Measurements from ENCODE around the gene CHST11.
"Not testable (repeated sequence)": the region's sequence is repeated elsewhere in the genome, so short reads cannot be mapped to it uniquely, and the experiment has no call there.

CHST11 gene

DNA sequence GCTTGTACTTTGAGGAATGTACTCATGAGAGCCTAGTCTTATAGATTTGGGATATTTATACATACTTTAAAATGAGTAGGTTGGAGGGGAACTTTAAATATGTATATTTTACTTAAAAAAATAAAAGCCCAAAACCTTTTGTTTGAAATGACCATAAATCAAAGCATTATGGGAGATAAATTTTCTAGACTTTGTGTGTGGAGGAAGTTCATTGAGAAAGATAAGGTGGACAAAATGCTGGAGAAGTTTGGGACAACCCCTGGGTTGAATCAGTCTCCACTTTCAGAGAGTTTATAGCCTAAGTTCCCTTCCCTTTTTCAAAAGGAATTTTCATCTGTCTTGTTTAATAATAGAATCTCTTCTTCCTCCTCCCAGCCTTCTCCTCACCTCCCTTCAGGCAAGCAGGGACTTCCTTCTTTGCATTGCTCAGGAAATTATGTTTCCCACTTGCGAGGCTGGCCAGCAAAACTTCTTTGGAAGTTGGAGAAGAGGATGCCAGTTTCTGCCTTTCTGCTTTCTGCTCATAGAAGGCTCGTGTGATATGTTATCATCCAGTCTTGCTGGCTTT, 54.2 kb downstream of the CHST11 start:
- no peak overlapping the region for H3K4me3 Mint-ChIP-seq
- H3K27me3 Mint-ChIP-seq: no peaks in the 10 kb centered on the region
- peak overlapping the region; percentile 62 for H3K27ac Mint-ChIP-seq
- no peaks in the 10 kb centered on the region for H3K9me3 Mint-ChIP-seq
- H3K4me1 Mint-ChIP-seq: peaks cover 76% of the 10 kb centered on the region
- peaks cover 7% of the 10 kb centered on the region for H3K36me3 Mint-ChIP-seq

GRCh38 chr12:104513681-104514080, 56.9 kb downstream of the CHST11 start:
- Mint-ChIP-seq H3K36me3 (peaks cover 2% of the 10 kb centered on the region), H3K27me3 (no peaks in the 10 kb centered on the region), H3K4me1 (peaks cover 83% of the 10 kb centered on the region), H3K9me3 (no peaks in the 10 kb centered on the region), H3K4me3 (no peak overlapping the region), H3K27ac (peak overlapping the region; percentile 19)

DNA sequence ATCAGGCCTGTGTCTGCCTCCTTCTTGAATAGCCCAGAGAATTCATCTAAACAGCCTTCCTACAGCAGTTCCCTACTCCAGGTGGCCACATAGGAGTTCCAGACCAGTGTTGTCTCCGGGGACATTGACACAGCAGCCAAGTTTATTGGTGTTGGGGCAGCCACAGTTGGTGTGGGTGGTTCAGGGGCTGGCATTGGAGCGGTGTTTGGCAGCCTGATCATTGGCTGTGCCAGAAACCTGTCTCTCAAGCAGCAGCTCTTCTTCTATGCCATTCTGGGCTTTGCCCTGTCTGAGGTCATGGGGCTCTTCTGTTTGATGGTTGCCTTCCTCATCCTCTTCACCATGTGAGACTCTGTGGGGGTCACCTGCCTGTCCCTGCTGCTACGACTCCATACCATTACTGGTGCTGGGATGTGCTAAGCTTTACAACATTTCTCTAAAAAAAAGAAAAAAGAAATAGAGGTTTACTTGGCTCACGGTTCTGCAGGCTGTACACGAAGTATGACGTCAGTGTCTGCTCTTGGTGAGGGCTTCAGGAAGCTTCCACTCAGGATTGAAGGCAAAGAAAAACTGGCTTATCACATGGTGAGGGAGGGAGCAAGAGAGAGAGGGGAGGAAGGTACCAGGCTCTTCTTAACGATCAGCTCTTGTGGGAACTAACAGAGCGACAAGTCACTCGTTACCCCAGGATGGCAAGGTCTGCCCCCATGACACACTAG, 57.5 kb downstream of the CHST11 start:
- Mint-ChIP-seq H3K27ac (no peak overlapping the region), H3K4me3 (no peak overlapping the region), H3K4me1 (peaks cover 83% of the 10 kb centered on the region), H3K36me3 (no peaks in the 10 kb centered on the region), H3K27me3 (no peaks in the 10 kb centered on the region), H3K9me3 (no peaks in the 10 kb centered on the region)

- Mint-ChIP-seq H3K27ac (no peak overlapping the region), H3K36me3 (no peaks in the 10 kb centered on the region), H3K27me3 (no peaks in the 10 kb centered on the region), H3K4me3 (no peak overlapping the region), H3K9me3 (no peaks in the 10 kb centered on the region), H3K4me1 (peaks cover 81% of the 10 kb centered on the region)
Measured at GRCh38 chr12:104515899-104516298, 59.2 kb downstream of the CHST11 start.

DNA sequence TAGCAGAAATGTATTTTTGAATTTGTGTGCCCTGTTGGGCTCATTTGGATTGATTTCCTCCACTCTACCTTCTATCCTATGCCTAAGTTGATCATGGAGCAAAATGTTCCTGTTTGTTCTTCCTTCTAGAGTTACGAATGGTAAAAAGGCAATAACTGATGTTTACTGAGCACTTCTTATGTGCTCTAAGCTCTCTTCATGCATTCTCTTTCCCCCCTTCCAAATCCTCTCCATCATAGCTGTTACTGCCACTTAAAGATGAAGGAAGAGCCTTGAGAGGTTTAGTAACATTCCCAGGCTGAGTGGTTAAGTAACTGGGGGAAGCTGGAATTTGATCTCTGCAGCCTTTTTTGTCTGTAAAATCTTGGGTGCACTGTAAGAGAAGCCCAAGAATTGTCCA, 60.1 kb downstream of the CHST11 start:
- Mint-ChIP-seq H3K27ac (no peak overlapping the region), H3K4me3 (no peak overlapping the region), H3K36me3 (no peaks in the 10 kb centered on the region), H3K27me3 (no peaks in the 10 kb centered on the region), H3K4me1 (peaks cover 82% of the 10 kb centered on the region), H3K9me3 (no peaks in the 10 kb centered on the region)

DNA sequence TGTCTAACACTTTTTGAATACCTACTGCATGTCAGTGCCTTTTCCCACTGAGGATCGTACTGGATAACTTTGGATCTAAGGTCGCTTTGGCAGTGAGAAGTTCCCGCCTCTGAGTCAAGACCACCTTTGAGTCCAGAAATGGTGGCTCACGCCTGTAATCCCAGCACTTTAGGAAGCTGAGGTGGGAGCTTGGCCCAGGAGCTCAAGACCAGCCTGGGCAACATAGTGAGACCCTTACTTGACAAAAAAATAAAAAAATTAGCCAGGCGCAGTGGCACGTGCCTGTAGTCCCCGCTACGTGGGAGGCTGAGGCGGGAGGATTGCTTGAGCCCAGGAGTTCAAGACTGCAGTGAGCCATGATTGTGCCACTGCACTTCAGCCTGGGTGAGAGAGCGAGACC, 61.1 kb downstream of the CHST11 start:
- Mint-ChIP-seq H3K27me3 (no peaks in the 10 kb centered on the region), H3K27ac (no peak overlapping the region), H3K36me3 (no peaks in the 10 kb centered on the region), H3K4me3 (no peak overlapping the region), H3K4me1 (peaks cover 85% of the 10 kb centered on the region), H3K9me3 (no peaks in the 10 kb centered on the region)

DNA sequence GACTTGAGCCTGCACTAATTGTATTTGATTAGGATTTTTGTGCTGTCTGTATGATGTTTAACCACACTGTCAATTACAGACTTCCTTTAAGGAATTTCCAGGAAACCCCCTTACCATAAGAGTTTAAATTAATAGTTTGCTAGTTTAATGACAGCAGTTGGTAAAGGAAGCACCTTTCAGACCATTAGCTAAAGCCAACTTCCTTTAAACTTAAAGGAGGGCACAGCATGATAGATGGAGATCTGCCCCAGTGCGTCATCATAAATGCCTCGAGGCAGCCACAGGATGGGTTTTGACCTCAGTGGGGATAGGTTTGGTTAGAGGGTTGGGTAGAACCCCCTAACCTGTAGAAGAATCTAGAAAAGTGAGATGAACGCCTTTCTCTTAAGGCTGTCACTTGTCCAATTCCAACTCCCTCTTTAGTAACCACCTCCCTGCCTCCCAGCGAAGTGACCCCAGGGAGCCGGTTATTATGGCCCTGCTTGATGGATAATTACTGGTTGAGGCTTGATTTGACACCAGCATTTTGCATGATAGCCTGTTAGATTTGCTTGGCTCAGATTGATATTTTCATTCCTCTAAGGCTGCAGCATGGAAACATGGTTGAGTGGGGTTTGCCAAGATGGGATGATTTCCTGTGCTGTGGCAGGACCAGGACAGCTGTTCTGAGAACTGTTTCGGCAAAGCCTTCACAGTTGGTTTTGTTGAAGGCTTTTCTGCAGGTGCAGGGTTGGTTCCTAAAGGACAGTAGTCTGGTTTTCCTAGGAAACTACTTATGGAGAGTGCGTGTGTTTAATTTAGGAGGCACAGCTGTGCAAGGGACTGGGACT, 62.7 kb downstream of the CHST11 start:
- Mint-ChIP-seq H3K4me3 (no peak overlapping the region), H3K27me3 (no peaks in the 10 kb centered on the region), H3K4me1 (peaks cover 94% of the 10 kb centered on the region), H3K9me3 (no peaks in the 10 kb centered on the region), H3K36me3 (no peaks in the 10 kb centered on the region), H3K27ac (no peak overlapping the region)

DNA sequence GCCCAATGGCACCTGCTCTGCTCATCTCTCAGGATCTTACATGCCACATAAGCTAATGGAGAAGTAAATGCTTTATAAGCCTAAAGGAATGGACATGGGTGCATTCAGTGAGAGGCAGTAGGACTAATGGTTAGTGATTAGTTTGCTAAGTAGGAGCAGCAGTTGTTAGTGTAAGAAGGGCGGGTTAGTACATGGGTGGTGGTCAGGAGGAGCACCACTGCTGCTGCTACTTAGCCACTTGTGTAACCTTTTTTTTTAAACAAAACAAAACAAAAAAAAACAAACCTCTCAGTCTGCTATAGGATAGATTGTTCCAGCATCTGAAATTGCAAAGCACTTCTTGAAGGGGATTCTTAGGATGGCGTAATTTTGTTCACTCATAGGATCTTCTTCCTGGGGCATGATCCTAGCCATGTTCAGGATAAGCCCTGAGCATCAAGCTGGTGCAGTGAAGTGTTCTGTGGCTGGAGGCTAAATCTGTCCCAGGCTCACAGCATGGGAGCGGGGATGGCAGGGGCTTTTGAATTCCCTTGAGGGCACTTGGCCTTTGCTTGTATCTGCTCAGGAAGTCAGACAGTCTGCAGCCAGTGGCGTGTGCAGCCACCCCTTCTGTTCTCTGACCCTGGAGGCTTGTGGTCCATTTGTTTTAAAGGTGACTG, 63.6 kb downstream of the CHST11 start:
- Mint-ChIP-seq H3K36me3 (no peaks in the 10 kb centered on the region), H3K4me3 (no peak overlapping the region), H3K27me3 (no peaks in the 10 kb centered on the region), H3K9me3 (no peaks in the 10 kb centered on the region), H3K27ac (no peak overlapping the region), H3K4me1 (peaks cover 93% of the 10 kb centered on the region)

GRCh38 chr12:104521731-104522130, 65.0 kb downstream of the CHST11 start:
- H3K4me3 Mint-ChIP-seq: no peak overlapping the region
- no peak overlapping the region for H3K27ac Mint-ChIP-seq
- peaks cover 88% of the 10 kb centered on the region for H3K4me1 Mint-ChIP-seq
- H3K27me3 Mint-ChIP-seq: no peaks in the 10 kb centered on the region
- no peaks in the 10 kb centered on the region for H3K36me3 Mint-ChIP-seq
- H3K9me3 Mint-ChIP-seq: no peaks in the 10 kb centered on the region

- peaks cover 82% of the 10 kb centered on the region for H3K4me1 Mint-ChIP-seq
- H3K27ac Mint-ChIP-seq: no peak overlapping the region
- no peaks in the 10 kb centered on the region for H3K27me3 Mint-ChIP-seq
- no peak overlapping the region for H3K4me3 Mint-ChIP-seq
- no peaks in the 10 kb centered on the region for H3K9me3 Mint-ChIP-seq
- H3K36me3 Mint-ChIP-seq: peaks cover 4% of the 10 kb centered on the region
Measured at GRCh38 chr12:104522985-104523722, 66.4 kb downstream of the CHST11 start.

DNA sequence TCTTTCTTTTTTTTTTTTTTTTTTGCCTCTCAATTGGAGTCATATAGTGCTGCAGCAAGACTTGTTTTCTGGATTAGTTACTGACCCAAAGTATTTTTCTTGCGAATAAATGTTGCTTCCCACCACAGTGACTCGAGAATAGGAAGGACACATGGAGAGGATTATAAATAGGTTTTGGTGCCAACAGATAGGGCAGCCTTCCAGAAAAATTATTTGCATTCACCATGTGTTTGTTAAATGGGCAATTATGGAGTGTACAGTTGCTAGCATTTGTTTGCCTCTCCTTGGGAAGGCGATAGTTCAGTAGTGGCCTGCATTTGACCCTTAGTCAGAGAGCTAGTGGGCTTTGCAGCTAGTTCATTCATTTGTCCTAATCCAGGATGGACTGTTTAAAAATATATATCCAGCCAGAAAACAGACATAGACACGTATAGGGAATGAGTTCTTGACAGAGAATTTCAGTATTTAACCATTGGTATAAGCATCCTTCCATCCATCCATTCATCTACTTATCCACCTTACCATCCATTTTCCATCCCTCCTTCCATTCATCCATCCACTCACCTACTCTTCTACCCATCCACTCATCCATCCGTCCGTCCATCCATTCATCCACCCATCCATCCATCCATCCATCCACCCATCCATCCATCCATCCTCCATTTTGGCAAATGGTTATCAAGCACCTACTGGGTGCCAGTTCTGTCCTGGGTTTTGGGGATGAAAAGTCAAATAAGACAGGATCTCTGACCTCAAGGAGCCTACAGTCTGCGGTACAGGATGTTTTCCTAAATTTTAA, 67.5 kb downstream of the CHST11 start:
- H3K4me1 Mint-ChIP-seq: peaks cover 72% of the 10 kb centered on the region
- no peaks in the 10 kb centered on the region for H3K27me3 Mint-ChIP-seq
- H3K27ac Mint-ChIP-seq: no peak overlapping the region
- H3K36me3 Mint-ChIP-seq: peaks cover 4% of the 10 kb centered on the region
- no peak overlapping the region for H3K4me3 Mint-ChIP-seq
- no peaks in the 10 kb centered on the region for H3K9me3 Mint-ChIP-seq

DNA sequence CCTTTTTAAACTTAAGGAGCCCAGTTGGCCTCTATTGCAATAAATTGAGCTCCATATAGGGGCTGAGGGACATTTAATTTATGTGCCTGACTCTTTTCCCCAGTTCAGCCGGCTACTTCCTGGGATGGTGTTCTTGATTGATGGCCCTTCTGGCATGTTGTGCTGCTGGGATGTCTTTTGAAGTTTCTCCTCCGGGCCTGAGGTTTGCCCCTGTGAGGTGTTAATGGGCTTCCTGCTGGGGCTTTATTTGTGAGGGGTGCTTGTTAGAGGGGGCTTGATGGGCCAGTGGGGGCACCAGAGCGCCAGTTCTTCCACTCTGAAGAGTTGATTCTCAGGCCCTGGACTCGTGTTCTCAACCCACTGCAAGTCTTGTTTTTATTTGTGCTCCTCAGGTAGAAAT, 69.6 kb downstream of the CHST11 start:
- no peaks in the 10 kb centered on the region for H3K27me3 Mint-ChIP-seq
- peaks cover 6% of the 10 kb centered on the region for H3K36me3 Mint-ChIP-seq
- H3K9me3 Mint-ChIP-seq: no peaks in the 10 kb centered on the region
- H3K4me3 Mint-ChIP-seq: no peak overlapping the region
- peaks cover 62% of the 10 kb centered on the region for H3K4me1 Mint-ChIP-seq
- H3K27ac Mint-ChIP-seq: no peak overlapping the region

GRCh38 chr12:104526751-104527150, 70.0 kb downstream of the CHST11 start:
- Mint-ChIP-seq H3K27ac (no peak overlapping the region), H3K4me1 (peaks cover 63% of the 10 kb centered on the region), H3K36me3 (peaks cover 6% of the 10 kb centered on the region), H3K9me3 (no peaks in the 10 kb centered on the region), H3K4me3 (no peak overlapping the region), H3K27me3 (no peaks in the 10 kb centered on the region)

- peaks cover 65% of the 10 kb centered on the region for H3K4me1 Mint-ChIP-seq
- not testable (repeated sequence) for H3K4me3 Mint-ChIP-seq
Measured at GRCh38 chr12:104527653-104528052, 70.9 kb downstream of the CHST11 start.

More at GRCh38 chr12:104527653-104528052, 70.9 kb downstream of the CHST11 start:
- not testable (repeated sequence) for H3K27ac Mint-ChIP-seq, H3K36me3 Mint-ChIP-seq, H3K27me3 Mint-ChIP-seq, H3K9me3 Mint-ChIP-seq

Measured in activated naive CD4-positive, alpha-beta T cell treated with anti-CD3 and anti-CD28 coated beads, Interleukin-2, amount 50 U/mL, for 24 hours (primary cell).